ENCODE results near the gene FIBP. TPM values are rescaled to one million over a fixed set of nuclear protein-coding genes. Genes with fewer than 3 reads are reported as not detected.

FIBP gene
- total RNA-seq, 1 donor from 2014 or later, result 67.4 TPM

DNA sequence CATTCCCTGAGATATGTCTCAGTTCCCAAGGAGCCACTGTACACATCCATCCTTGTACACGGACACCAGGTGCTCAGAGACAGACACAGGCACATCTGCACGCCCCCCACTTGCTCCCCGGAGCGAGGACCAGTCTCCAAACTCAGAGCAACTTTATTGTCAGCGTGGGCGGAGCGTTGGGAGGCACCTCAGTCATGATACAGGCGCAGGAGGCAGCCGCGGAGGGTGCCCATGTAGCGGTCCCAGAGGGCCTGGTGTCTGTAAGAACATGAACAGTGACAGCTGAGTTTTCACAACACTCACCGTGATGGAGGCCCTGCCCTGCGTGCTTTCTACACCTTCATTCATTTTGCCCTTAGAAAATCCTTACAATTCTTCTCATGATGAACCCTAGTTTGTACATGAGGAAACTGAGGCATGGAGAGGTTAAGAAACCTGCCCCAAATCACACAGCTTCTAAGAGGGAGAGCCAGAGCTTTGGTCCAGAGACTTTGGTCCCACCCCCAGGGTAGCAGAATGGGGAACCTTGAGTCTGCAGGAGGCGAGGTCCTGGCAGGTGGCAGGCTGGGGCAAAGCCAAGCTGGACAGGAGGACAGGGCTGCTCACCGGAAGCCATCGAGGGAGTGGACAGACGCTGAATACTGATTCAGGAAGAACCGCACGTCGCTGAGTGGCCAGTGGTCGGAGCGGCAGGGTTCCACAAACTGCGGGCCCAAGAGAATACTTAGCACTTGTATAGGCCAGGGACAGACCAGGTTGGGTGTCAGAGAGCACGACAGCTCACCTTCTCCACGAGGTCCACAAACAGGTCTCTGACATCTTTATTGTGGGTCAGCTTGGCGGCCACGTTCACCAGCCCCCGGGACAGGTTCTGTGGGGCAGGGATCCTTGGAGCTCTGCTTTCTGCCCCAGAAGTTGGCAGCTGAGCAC is 4.2 kb downstream of the FIBP start:
- Mint-ChIP-seq H3K4me3 (ENCODE audit: unreplicated experiment) (peak overlapping the region; percentile 34), H3K27ac (ENCODE audit: unreplicated experiment) (peak overlapping the region; percentile 27), H3K9me3 (ENCODE audit: unreplicated experiment) (no peaks in the 10 kb centered on the region), H3K27me3 (ENCODE audit: low read depth, unreplicated experiment) (no peaks in the 10 kb centered on the region), H3K36me3 (ENCODE audit: low read depth, unreplicated experiment) (peaks cover 14% of the 10 kb centered on the region), H3K4me1 (ENCODE audit: low read depth, unreplicated experiment) (peaks cover 13% of the 10 kb centered on the region)
- peaks cover 35% of the 10 kb centered on the region for H3K4me1 ChIP-seq (ENCODE audit: insufficient read depth, low read length)
- H3K27ac ChIP-seq (ENCODE audit: low read depth, low read length), result no peak overlapping the region
- H3K27me3 ChIP-seq (ENCODE audit: insufficient read depth, low read length), result no peaks in the 10 kb centered on the region
- DNase-seq (ENCODE audit: low read depth), result no peak
- peaks cover 14% of the 10 kb centered on the region for H3K36me3 ChIP-seq (ENCODE audit: insufficient read depth, low read length)
- H3K9ac ChIP-seq (ENCODE audit: low read length), result no peak overlapping the region
- FAIRE-seq, result no peak
- H3K4me3 ChIP-seq (ENCODE audit: insufficient read depth, low read depth, low read length), result no peak overlapping the region
- TF ChIP-seq, protein P1, sequence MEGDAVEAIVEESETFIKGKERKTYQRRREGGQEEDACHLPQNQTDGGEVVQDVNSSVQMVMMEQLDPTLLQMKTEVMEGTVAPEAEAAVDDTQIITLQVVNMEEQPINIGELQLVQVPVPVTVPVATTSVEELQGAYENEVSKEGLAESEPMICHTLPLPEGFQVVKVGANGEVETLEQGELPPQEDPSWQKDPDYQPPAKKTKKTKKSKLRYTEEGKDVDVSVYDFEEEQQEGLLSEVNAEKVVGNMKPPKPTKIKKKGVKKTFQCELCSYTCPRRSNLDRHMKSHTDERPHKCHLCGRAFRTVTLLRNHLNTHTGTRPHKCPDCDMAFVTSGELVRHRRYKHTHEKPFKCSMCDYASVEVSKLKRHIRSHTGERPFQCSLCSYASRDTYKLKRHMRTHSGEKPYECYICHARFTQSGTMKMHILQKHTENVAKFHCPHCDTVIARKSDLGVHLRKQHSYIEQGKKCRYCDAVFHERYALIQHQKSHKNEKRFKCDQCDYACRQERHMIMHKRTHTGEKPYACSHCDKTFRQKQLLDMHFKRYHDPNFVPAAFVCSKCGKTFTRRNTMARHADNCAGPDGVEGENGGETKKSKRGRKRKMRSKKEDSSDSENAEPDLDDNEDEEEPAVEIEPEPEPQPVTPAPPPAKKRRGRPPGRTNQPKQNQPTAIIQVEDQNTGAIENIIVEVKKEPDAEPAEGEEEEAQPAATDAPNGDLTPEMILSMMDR (IDR thresholded peaks at IDR 0.05; ENCODE audit: insufficient read depth, low read depth, low read length), result no peak
- no peak for TF ChIP-seq EZH2 (IDR thresholded peaks at IDR 0.05; ENCODE audit: insufficient read depth, low read length)
- H3K4me2 ChIP-seq (ENCODE audit: low read length), result no peak overlapping the region
- H2AFZ ChIP-seq (ENCODE audit: low read depth, low read length), result no peak overlapping the region
- peaks cover 36% of the 10 kb centered on the region for H3K79me2 ChIP-seq (ENCODE audit: insufficient read depth, low read length)
- H4K20me1 ChIP-seq (ENCODE audit: insufficient read depth, low read length), result peaks cover 41% of the 10 kb centered on the region
- no peaks in the 10 kb centered on the region for H3K9me3 ChIP-seq (ENCODE audit: insufficient read depth, low read depth, low read length)

DNA sequence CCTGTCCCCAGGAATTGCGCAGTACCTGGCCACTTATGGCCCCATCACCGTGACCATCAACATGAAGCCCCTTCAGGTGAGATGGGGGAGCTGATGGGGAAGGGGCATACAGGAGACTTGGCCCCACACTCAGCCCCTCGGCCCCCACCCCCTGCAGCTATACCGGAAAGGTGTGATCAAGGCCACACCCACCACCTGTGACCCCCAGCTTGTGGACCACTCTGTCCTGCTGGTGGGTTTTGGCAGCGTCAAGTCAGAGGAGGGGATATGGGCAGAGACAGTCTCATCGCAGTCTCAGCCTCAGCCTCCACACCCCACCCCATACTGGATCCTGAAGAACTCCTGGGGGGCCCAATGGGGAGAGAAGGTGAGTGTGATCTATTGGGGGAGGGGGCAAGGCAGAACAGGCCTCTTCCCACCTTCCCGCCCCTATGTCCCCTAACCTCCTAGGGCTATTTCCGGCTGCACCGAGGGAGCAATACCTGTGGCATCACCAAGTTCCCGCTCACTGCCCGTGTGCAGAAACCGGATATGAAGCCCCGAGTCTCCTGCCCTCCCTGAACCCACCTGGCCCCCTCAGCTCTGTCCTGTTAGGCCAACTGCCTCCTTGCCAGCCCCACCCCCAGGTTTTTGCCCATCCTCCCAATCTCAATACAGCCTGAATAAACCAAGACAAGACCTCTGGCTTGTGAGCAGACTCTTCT is 5.1 kb downstream of the FIBP start:
- no peaks in the 10 kb centered on the region for H3K9me3 Mint-ChIP-seq (ENCODE audit: unreplicated experiment)
- Histone ChIP-seq H3K9ac (ENCODE audit: low read length) (no peak overlapping the region), H3K36me3 (ENCODE audit: insufficient read depth, low read length) (peaks cover 14% of the 10 kb centered on the region), H3K27ac (ENCODE audit: low read depth, low read length) (no peak overlapping the region), H3K9me3 (ENCODE audit: insufficient read depth, low read depth, low read length) (no peaks in the 10 kb centered on the region), H3K27me3 (ENCODE audit: insufficient read depth, low read length) (no peaks in the 10 kb centered on the region), H3K4me2 (ENCODE audit: low read length) (no peak overlapping the region), H2AFZ (ENCODE audit: low read depth, low read length) (no peak overlapping the region), H3K79me2 (ENCODE audit: insufficient read depth, low read length) (peaks cover 36% of the 10 kb centered on the region), H3K4me3 (ENCODE audit: insufficient read depth, low read depth, low read length) (no peak overlapping the region), H3K4me1 (ENCODE audit: insufficient read depth, low read length) (peaks cover 29% of the 10 kb centered on the region), H4K20me1 (ENCODE audit: insufficient read depth, low read length) (peaks cover 41% of the 10 kb centered on the region)
- no peak for FAIRE-seq
- peaks cover 14% of the 10 kb centered on the region for H3K36me3 Mint-ChIP-seq (ENCODE audit: low read depth, unreplicated experiment)
- no peak for TF ChIP-seq EZH2 (IDR thresholded peaks at IDR 0.05; ENCODE audit: insufficient read depth, low read length)
- TF ChIP-seq, protein P1 (IDR thresholded peaks at IDR 0.05; ENCODE audit: insufficient read depth, low read depth, low read length), result no peak
- peak overlapping the region; percentile 45 for H3K4me3 Mint-ChIP-seq (ENCODE audit: unreplicated experiment)
- H3K27ac Mint-ChIP-seq (ENCODE audit: unreplicated experiment), result no peak overlapping the region
- no peak for DNase-seq (ENCODE audit: low read depth)
- peaks cover 10% of the 10 kb centered on the region for H3K4me1 Mint-ChIP-seq (ENCODE audit: low read depth, unreplicated experiment)
- no peaks in the 10 kb centered on the region for H3K27me3 Mint-ChIP-seq (ENCODE audit: low read depth, unreplicated experiment)
